DOHH2 (cell line): ENCODE data around the gene KIAA1671.

ENCODE experiments used
- H3F3A ChIP-seq: fragments of 200-600 bp; sonication (generic), shearing (Covaris generic); 2 replicates; pipeline ENCODE4 v1.6.0; 2016; ENCODE audit warnings: antibody characterized with exemption, mild to moderate bottlenecking; ENCODE audit not compliant: control insufficient read depth, insufficient read depth
- H3K27ac ChIP-seq: fragments of 200-600 bp; sonication (generic); 2 replicates; pipeline ENCODE4 v1.5.1; 2014; ENCODE audit warnings: low read depth, mild to moderate bottlenecking, low read length, moderate library complexity
- H3K27me3 ChIP-seq: fragments of 200-600 bp; sonication (generic); 2 replicates; pipeline ENCODE4 v1.6.1; 2014; ENCODE audit warnings: mild to moderate bottlenecking, low read length, mixed read lengths; ENCODE audit not compliant: control insufficient read depth
- H3K36me3 ChIP-seq: fragments of 200-600 bp; sonication (generic); 2 replicates; pipeline ENCODE4 v1.6.1; 2014; ENCODE audit warnings: mild to moderate bottlenecking, low read length, moderate library complexity, mixed read lengths; ENCODE audit not compliant: control insufficient read depth
- H3K4me1 ChIP-seq: fragments of 200-600 bp; sonication (generic); 2 replicates; pipeline ENCODE4 v1.6.1; 2014; ENCODE audit warnings: mild to moderate bottlenecking, low read length, mixed read lengths; ENCODE audit not compliant: control insufficient read depth
- H3K4me2 ChIP-seq: fragments of 200-600 bp; sonication (generic); 2 replicates; pipeline ENCODE4 v1.6.0; 2014; ENCODE audit warnings: mild to moderate bottlenecking, low read length, moderate library complexity
- H3K4me3 ChIP-seq: fragments of 200-600 bp; sonication (generic); 2 replicates; pipeline ENCODE4 v1.5.1; 2014; ENCODE audit warnings: mild to moderate bottlenecking, low read length, mixed read lengths
- H3K79me2 ChIP-seq: fragments of 200-600 bp; sonication (generic); 2 replicates; pipeline ENCODE4 v1.6.1; 2014; ENCODE audit warnings: mild to moderate bottlenecking, low read length, mixed read lengths; ENCODE audit not compliant: control insufficient read depth
- H3K9me2 ChIP-seq: fragments of 200-600 bp; sonication (generic); replicated peaks from 2 replicates; pipeline ENCODE4 v1.6.1; 2014; ENCODE audit warnings: mild to moderate bottlenecking, low read length, mixed read lengths; ENCODE audit not compliant: control insufficient read depth
- H3K9me3 ChIP-seq: fragments of 200-600 bp; sonication (generic); 2 replicates; pipeline ENCODE4 v1.6.1; 2014; ENCODE audit warnings: antibody characterized with exemption, low read length, mixed read lengths; ENCODE audit not compliant: control insufficient read depth, insufficient read depth
- H4K20me1 ChIP-seq: fragments of 200-600 bp; sonication (generic); 2 replicates; pipeline ENCODE4 v1.6.0; 2014; ENCODE audit warnings: low read depth, mild to moderate bottlenecking, antibody characterized with exemption, low read length, moderate library complexity; ENCODE audit not compliant: control insufficient read depth, insufficient read depth
- CTCF ChIP-seq: fragments of 200-600 bp; sonication (generic); IDR thresholded peaks from one replicate; pipeline ENCODE4 v1.5.1; 2014; ENCODE audit warnings: antibody characterized with exemption, mild to moderate bottlenecking, low read depth, low read length; ENCODE audit not compliant: poor library complexity, severe bottlenecking
- EZH2phosphoT487 ChIP-seq: fragments of 200-600 bp; sonication (generic); IDR thresholded peaks from 2 replicates; pipeline ENCODE4 v1.6.1; 2017; ENCODE audit warnings: borderline replicate concordance, mild to moderate bottlenecking, antibody characterized with exemption, low read length, moderate library complexity, mixed read lengths

KIAA1671 gene

GRCh38 chr22:24947881-24948280, 4.6 kb upstream of the KIAA1671 start:
- Histone ChIP-seq H3F3A (no peaks in the 10 kb centered on the region), H3K9me3 (no peaks in the 10 kb centered on the region), H3K4me3 (no peak overlapping the region), H3K4me1 (0 out of 2 replicates have a peak, but pooled peaks cover 4% of the 10 kb centered on the region), H4K20me1 (no peaks in the 10 kb centered on the region), H3K36me3 (no peaks in the 10 kb centered on the region), H3K4me2 (no peak overlapping the region), H3K9me2 (no peaks in the 10 kb centered on the region), H3K27me3 (no peaks in the 10 kb centered on the region), H3K79me2 (no peaks in the 10 kb centered on the region), H3K27ac (no peak overlapping the region)
- TF ChIP-seq EZH2phosphoT487 (no peak), CTCF (no peak)

- no peaks in the 10 kb centered on the region for H3K27me3 ChIP-seq
- H3K9me2 ChIP-seq = no peaks in the 10 kb centered on the region
- H3K4me2 ChIP-seq = no peak overlapping the region
These were observed 3.9 kb upstream of the KIAA1671 start for GRCh38 chr22:24948356-24949202.

GRCh38 chr22:24950272-24950902, 2.1 kb upstream of the KIAA1671 start:
- no peaks in the 10 kb centered on the region for H4K20me1 ChIP-seq
- no peaks in the 10 kb centered on the region for H3K9me2 ChIP-seq
- H3F3A ChIP-seq = no peaks in the 10 kb centered on the region
- TF ChIP-seq CTCF (no peak), EZH2phosphoT487 (no peak)
- 0 out of 2 replicates have a peak, but pooled peaks cover 4% of the 10 kb centered on the region for H3K4me1 ChIP-seq
- no peaks in the 10 kb centered on the region for H3K27me3 ChIP-seq
- no peak overlapping the region for H3K27ac ChIP-seq
- H3K4me2 ChIP-seq = no peak overlapping the region
- no peaks in the 10 kb centered on the region for H3K36me3 ChIP-seq
- no peak overlapping the region for H3K4me3 ChIP-seq
- no peaks in the 10 kb centered on the region for H3K79me2 ChIP-seq
- no peaks in the 10 kb centered on the region for H3K9me3 ChIP-seq

More at GRCh38 chr22:24948356-24949202, 3.9 kb upstream of the KIAA1671 start:
- H3K4me3 ChIP-seq = no peak overlapping the region
- no peaks in the 10 kb centered on the region for H3K79me2 ChIP-seq
- H3K36me3 ChIP-seq = no peaks in the 10 kb centered on the region
- no peaks in the 10 kb centered on the region for H4K20me1 ChIP-seq
- no peaks in the 10 kb centered on the region for H3F3A ChIP-seq
- TF ChIP-seq CTCF (no peak), EZH2phosphoT487 (no peak)
- H3K4me1 ChIP-seq = 0 out of 2 replicates have a peak, but pooled peaks cover 4% of the 10 kb centered on the region
- no peak overlapping the region for H3K27ac ChIP-seq
- no peaks in the 10 kb centered on the region for H3K9me3 ChIP-seq
